Astrocyte (in vitro differentiated cells and primary cell): ENCODE measurements around the gene GABPB1. TPM values are rescaled to one million over a fixed set of nuclear protein-coding genes. Genes with fewer than 3 reads are reported as not detected.

Source experiments
- DNase-seq: peaks from one replicate; pipeline ENCODE4 v3.0.0-alpha.2; 2010; ENCODE audit warnings: low read depth
- FAIRE-seq: peaks from 2 replicates; lab custom pipeline; 2011; peaks lifted over from hg19 to GRCh38; lab: Jason Lieb, UNC
- H2AFZ ChIP-seq: 2 replicates; pipeline ENCODE4 v1.6.0; 2012; ENCODE audit warnings: low read depth, low read length, inconsistent platforms
- H3K27ac ChIP-seq: 2 replicates; pipeline ENCODE4 v1.5.1; 2011; ENCODE audit warnings: low read depth, low read length, inconsistent platforms
- H3K27me3 ChIP-seq: 2 replicates; pipeline ENCODE4 v1.6.0; 2011; ENCODE audit warnings: low read length, inconsistent platforms; ENCODE audit not compliant: insufficient read depth
- H3K36me3 ChIP-seq: 2 replicates; pipeline ENCODE4 v1.5.1; 2011; ENCODE audit warnings: low read length, inconsistent platforms; ENCODE audit not compliant: insufficient read depth
- H3K4me1 ChIP-seq: 2 replicates; pipeline ENCODE4 v1.5.1; 2011; ENCODE audit warnings: low read length, inconsistent platforms; ENCODE audit not compliant: insufficient read depth
- H3K4me2 ChIP-seq: 2 replicates; pipeline ENCODE4 v1.6.0; 2012; ENCODE audit warnings: low read length, inconsistent platforms
- H3K4me3 ChIP-seq: 2 replicates; pipeline ENCODE4 v1.5.1; 2011; ENCODE audit warnings: low read depth, mild to moderate bottlenecking, low read length, inconsistent platforms; ENCODE audit not compliant: insufficient read depth
- H3K79me2 ChIP-seq: 2 replicates; pipeline ENCODE4 v1.6.0; 2012; ENCODE audit warnings: mild to moderate bottlenecking, low read length, inconsistent platforms; ENCODE audit not compliant: insufficient read depth
- H3K9ac ChIP-seq: 2 replicates; pipeline ENCODE4 v1.6.0; 2012; ENCODE audit warnings: mild to moderate bottlenecking, low read length, inconsistent platforms
- H3K9me3 ChIP-seq: 2 replicates; pipeline ENCODE4 v1.5.1; 2012; ENCODE audit warnings: low read depth, mild to moderate bottlenecking, low read length, inconsistent platforms; ENCODE audit not compliant: insufficient read depth
- H4K20me1 ChIP-seq: 2 replicates; pipeline ENCODE4 v1.6.0; 2012; ENCODE audit warnings: low read length, inconsistent platforms; ENCODE audit not compliant: insufficient read depth
- H3K27ac Mint-ChIP-seq: one replicate; pipeline ENCODE4 v1.8.0; 2021; ENCODE audit warnings: mild to moderate bottlenecking, mixed read lengths; ENCODE audit not compliant: unreplicated experiment
- H3K27me3 Mint-ChIP-seq: one replicate; pipeline ENCODE4 v1.8.0; 2021; ENCODE audit warnings: low read depth, mixed read lengths; ENCODE audit not compliant: unreplicated experiment
- H3K36me3 Mint-ChIP-seq: one replicate; pipeline ENCODE4 v1.8.0; 2021; ENCODE audit warnings: low read depth, mixed read lengths; ENCODE audit not compliant: unreplicated experiment
- H3K4me1 Mint-ChIP-seq: one replicate; pipeline ENCODE4 v1.8.0; 2021; ENCODE audit warnings: low read depth, mixed read lengths; ENCODE audit not compliant: unreplicated experiment
- H3K4me3 Mint-ChIP-seq: one replicate; pipeline ENCODE4 v1.8.0; 2021; ENCODE audit warnings: mild to moderate bottlenecking, moderate library complexity, mixed read lengths; ENCODE audit not compliant: unreplicated experiment
- H3K9me3 Mint-ChIP-seq: one replicate; pipeline ENCODE4 v1.8.0; 2021; ENCODE audit warnings: mild to moderate bottlenecking, mixed read lengths; ENCODE audit not compliant: unreplicated experiment
- EZH2 ChIP-seq: IDR thresholded peaks from 2 replicates; pipeline ENCODE4 v1.6.1; 2012; ENCODE audit warnings: mild to moderate bottlenecking, low read length, inconsistent platforms; ENCODE audit not compliant: insufficient read depth
- total RNA-seq: library from RNA; stranded (reverse); gene quantifications from 2 replicates; pipeline ENCODE4 v1.2.1, GENCODE V29; 2021
- TF ChIP-seq, protein P1 (sequence below): IDR thresholded peaks from 2 replicates; pipeline ENCODE4 v1.5.1; 2011; ENCODE audit warnings: low read depth, mild to moderate bottlenecking, inconsistent platforms, low read length, moderate library complexity; ENCODE audit not compliant: insufficient read depth

GABPB1 gene
- total RNA-seq, 1 donor from 2014 or later, result 33.5 TPM

DNA sequence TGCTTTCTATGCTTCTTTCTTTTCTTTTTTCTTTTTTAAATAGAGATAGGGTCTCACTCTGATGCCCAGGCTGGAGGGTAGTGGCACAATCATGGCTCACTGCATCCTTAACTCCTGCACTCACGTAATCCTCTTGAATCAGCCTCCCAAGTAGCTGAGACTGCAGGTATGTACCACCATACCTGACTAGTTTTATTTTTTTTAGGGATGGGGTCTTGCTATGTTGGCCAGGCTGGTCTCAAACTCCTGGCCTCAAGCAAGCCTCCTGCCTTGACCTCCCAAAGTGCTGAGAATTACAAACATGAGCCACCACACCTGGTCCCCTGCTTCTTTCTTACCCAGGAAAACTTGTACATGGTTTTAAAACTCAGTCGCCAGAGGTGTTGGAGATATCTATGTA, 65.2 kb downstream of the GABPB1 start:
- H3K4me1 Mint-ChIP-seq, result no peaks in the 10 kb centered on the region
- Histone ChIP-seq H3K79me2 (no peaks in the 10 kb centered on the region), H3K9ac (no peak overlapping the region), H4K20me1 (no peaks in the 10 kb centered on the region), H3K4me3 (no peak overlapping the region), H2AFZ (no peak overlapping the region), H3K4me1 (no peaks in the 10 kb centered on the region), H3K9me3 (no peaks in the 10 kb centered on the region), H3K4me2 (no peak overlapping the region), H3K27me3 (no peaks in the 10 kb centered on the region), H3K36me3 (peaks cover 7% of the 10 kb centered on the region), H3K27ac (no peak overlapping the region)
- H3K36me3 Mint-ChIP-seq, result peaks cover 11% of the 10 kb centered on the region
- no peak overlapping the region for H3K27ac Mint-ChIP-seq
- no peak for FAIRE-seq
- TF ChIP-seq, protein P1, sequence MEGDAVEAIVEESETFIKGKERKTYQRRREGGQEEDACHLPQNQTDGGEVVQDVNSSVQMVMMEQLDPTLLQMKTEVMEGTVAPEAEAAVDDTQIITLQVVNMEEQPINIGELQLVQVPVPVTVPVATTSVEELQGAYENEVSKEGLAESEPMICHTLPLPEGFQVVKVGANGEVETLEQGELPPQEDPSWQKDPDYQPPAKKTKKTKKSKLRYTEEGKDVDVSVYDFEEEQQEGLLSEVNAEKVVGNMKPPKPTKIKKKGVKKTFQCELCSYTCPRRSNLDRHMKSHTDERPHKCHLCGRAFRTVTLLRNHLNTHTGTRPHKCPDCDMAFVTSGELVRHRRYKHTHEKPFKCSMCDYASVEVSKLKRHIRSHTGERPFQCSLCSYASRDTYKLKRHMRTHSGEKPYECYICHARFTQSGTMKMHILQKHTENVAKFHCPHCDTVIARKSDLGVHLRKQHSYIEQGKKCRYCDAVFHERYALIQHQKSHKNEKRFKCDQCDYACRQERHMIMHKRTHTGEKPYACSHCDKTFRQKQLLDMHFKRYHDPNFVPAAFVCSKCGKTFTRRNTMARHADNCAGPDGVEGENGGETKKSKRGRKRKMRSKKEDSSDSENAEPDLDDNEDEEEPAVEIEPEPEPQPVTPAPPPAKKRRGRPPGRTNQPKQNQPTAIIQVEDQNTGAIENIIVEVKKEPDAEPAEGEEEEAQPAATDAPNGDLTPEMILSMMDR, result no peak
- no peak for TF ChIP-seq EZH2
- no peaks in the 10 kb centered on the region for H3K9me3 Mint-ChIP-seq
- no peak for DNase-seq
- no peaks in the 10 kb centered on the region for H3K27me3 Mint-ChIP-seq
- H3K4me3 Mint-ChIP-seq, result no peak overlapping the region

DNA sequence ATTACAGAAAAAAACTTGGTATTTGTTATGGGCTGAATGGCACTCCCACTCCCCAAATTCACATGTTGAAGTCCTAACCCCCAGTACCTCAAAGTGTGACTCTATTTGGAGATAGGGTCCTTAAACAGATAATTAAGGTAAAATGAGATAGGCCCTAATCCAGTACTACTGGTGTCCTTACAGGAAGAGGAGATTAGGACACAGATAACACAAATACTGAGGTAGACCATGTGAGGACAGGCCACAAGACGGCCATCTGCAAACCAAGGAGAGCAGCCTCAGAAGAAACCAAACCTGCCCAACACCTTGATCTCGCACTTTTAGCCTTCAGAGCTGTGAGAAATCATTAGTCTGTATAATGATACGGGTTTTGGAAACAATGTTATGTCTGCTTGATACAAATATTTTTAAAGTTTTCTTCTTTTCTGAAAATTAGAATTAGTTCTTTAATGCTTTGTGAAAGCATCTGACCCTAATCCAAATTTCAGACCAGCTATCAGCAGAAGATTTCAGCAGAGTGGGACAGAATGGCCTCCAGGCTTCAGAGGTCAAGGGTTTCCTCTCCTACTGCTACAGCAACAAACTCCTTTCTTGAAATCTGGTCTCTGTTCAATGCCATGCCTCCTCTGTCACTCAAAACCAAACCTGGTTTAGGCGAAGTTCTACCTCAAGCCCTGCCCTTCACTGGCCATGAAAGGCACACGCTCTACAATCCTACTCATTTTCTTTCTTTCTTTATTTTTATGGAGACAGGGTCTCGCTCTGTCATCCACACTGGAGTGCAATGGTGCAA, 67.5 kb downstream of the GABPB1 start:
- H3K4me2 ChIP-seq, result no peak overlapping the region
- Mint-ChIP-seq H3K36me3 (peaks cover 11% of the 10 kb centered on the region), H3K27me3 (no peaks in the 10 kb centered on the region), H3K4me3 (no peak overlapping the region), H3K4me1 (no peaks in the 10 kb centered on the region), H3K9me3 (no peaks in the 10 kb centered on the region), H3K27ac (no peak overlapping the region)
- FAIRE-seq (no peak), DNase-seq (no peak)
- H3K4me3 ChIP-seq, result no peak overlapping the region
- no peak overlapping the region for H3K27ac ChIP-seq
- H3K4me1 ChIP-seq, result no peaks in the 10 kb centered on the region
- no peaks in the 10 kb centered on the region for H3K27me3 ChIP-seq
- peaks cover 7% of the 10 kb centered on the region for H3K36me3 ChIP-seq
- TF ChIP-seq, protein P1, result no peak
- TF ChIP-seq EZH2, result no peak
- H3K9me3 ChIP-seq, result no peaks in the 10 kb centered on the region
- no peak overlapping the region for H3K9ac ChIP-seq
- no peak overlapping the region for H2AFZ ChIP-seq
- no peaks in the 10 kb centered on the region for H3K79me2 ChIP-seq
- no peaks in the 10 kb centered on the region for H4K20me1 ChIP-seq

DNA sequence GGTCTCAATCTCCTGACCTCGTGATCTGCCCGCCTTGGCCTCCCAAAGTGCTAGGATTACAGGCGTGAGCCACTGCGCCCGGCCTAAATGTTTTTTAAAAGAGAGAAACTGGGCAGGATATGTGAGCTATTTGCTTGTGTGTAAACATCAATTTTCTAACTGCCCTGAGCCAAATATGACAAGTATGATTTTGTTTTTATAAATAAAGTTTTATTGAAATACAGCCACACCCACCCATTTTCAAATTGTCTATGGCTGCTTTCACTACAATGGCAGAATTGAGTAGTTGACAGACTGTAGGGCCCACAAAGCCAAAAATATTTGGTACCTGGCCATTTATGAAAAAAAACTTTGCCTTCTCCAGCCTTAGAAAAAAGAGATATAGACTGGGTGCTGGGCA, 73.6 kb downstream of the GABPB1 start:
- H3K4me2 ChIP-seq, result no peak overlapping the region
- no peak overlapping the region for H2AFZ ChIP-seq
- Mint-ChIP-seq H3K36me3 (no peaks in the 10 kb centered on the region), H3K27ac (no peak overlapping the region), H3K27me3 (no peaks in the 10 kb centered on the region), H3K4me3 (no peak overlapping the region), H3K4me1 (no peaks in the 10 kb centered on the region), H3K9me3 (no peaks in the 10 kb centered on the region)
- H3K9me3 ChIP-seq, result no peaks in the 10 kb centered on the region
- H4K20me1 ChIP-seq, result no peaks in the 10 kb centered on the region
- no peak overlapping the region for H3K9ac ChIP-seq
- no peak overlapping the region for H3K4me3 ChIP-seq
- DNase-seq, result no peak
- H3K27me3 ChIP-seq, result no peaks in the 10 kb centered on the region
- no peaks in the 10 kb centered on the region for H3K4me1 ChIP-seq
- H3K27ac ChIP-seq, result no peak overlapping the region
- H3K36me3 ChIP-seq, result peaks cover 11% of the 10 kb centered on the region
- TF ChIP-seq, protein P1, result no peak
- no peak for TF ChIP-seq EZH2
- FAIRE-seq, result no peak
- no peaks in the 10 kb centered on the region for H3K79me2 ChIP-seq
